Keratinocyte (primary cell): ENCODE measurements around the gene TAF4.

Experiments
- EZH2 ChIP-seq: IDR thresholded peaks from one replicate; pipeline ENCODE4 v1.6.1; 2012; ENCODE audit warnings: inconsistent platforms, mild to moderate bottlenecking, low read length, moderate library complexity
- TF ChIP-seq, protein P1 (sequence below), 3 experiments: IDR thresholded peaks in 1 of 3; conservative IDR thresholded peaks in 1 of 3; optimal IDR thresholded peaks in 1 of 3; 2 replicates in 2 of 3; 3 replicates in 1 of 3; pipeline versions ENCODE3 to v1.5.1; 2011; ENCODE audit warnings: low read length in 3 of 3, mild to moderate bottlenecking in 3 of 3, moderate library complexity in 2 of 3, control low read depth in 1 of 3, inconsistent platforms in 1 of 3; ENCODE audit not compliant: insufficient read depth in 2 of 3; ENCODE audit errors: extremely low read depth in 1 of 3

DNA sequence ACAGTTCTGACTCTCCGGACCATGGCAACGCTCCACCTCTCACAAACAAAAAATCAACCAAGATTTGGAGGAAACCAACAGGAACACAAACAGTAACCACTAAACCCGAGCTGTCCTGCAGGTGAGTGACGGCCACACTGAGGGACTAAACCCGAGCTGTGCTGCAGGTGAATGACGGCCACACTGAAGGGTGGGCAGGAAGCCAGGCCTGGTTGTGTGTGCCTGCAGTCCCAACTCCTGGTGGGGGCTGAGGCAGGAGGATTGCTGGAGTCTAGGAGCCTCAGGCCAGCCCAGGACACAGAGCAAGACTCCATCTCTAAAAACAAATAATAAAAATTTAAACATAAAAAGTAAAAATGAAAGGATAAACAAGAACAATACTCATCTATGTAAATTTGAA, 80.6 kb downstream of the TAF4 start:
- TF ChIP-seq, protein P1, sequence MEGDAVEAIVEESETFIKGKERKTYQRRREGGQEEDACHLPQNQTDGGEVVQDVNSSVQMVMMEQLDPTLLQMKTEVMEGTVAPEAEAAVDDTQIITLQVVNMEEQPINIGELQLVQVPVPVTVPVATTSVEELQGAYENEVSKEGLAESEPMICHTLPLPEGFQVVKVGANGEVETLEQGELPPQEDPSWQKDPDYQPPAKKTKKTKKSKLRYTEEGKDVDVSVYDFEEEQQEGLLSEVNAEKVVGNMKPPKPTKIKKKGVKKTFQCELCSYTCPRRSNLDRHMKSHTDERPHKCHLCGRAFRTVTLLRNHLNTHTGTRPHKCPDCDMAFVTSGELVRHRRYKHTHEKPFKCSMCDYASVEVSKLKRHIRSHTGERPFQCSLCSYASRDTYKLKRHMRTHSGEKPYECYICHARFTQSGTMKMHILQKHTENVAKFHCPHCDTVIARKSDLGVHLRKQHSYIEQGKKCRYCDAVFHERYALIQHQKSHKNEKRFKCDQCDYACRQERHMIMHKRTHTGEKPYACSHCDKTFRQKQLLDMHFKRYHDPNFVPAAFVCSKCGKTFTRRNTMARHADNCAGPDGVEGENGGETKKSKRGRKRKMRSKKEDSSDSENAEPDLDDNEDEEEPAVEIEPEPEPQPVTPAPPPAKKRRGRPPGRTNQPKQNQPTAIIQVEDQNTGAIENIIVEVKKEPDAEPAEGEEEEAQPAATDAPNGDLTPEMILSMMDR (optimal IDR thresholded peaks at IDR 0.05 in 1 of 3, IDR thresholded peaks at IDR 0.05 in 1 of 3, conservative IDR thresholded peaks at IDR 0.05 in 1 of 3; ENCODE audit: extremely low read depth in 1 of 3, insufficient read depth in 2 of 3, low read length in 3 of 3) = no peak
- no peak for TF ChIP-seq EZH2
